ENCODE data around the gene PGAP3. TPM values are rescaled to one million over a fixed set of nuclear protein-coding genes. Genes with fewer than 3 reads are reported as not detected.

The PGAP3 gene
- total RNA-seq, 1 donor from 2014 or later = 3.9 TPM

DNA sequence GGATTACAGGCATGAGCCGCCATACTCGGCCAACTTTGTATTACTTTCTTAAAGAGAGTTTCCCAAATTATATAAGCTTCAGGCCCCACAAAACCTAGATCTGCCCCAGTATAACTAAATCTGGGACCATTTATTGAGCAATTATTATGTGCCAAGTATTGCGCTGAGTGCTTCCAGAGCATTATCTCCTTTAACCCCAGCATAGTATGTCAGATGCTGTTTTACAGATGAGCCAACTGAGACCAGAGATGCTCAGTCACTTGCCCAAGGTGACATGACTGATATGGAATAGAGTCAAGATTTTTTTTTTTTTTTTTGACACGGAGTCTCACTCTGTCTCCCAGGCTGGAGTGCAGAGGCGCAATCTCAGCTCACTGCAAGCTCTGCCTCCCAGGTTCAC is 10.1 kb upstream of the PGAP3 start:
- DNase-seq (ENCODE audit: low read depth in 2 of 2) = no peak

DNA sequence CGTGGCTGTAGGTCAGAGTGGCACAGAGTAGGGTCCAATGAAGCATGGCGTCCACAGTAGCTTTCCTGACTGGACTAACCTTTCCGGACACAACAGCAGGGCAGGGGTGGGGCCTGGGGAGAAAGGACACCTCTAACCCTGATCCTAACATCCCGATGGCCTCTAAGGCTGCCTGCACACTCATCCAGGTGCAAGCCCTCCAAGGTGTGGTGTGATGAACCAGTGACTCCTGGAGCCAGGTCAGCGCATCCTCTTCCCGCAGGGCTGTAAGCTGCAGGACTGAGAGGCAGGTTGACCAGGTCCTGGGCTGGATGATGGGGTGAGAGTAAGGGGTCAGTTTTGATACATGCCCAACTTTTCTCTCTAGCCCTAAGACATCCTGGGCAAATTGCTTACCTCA is 8.9 kb upstream of the PGAP3 start:
- no peak for DNase-seq (ENCODE audit: low read depth in 2 of 2)

GRCh38 chr17:39695089-39695474 is 7.2 kb upstream of the PGAP3 start:
- no peak for DNase-seq (ENCODE audit: low read depth in 2 of 2)

GRCh38 chr17:39694593-39694992 is 6.7 kb upstream of the PGAP3 start:
- no peak for DNase-seq (ENCODE audit: low read depth in 2 of 2)

DNA sequence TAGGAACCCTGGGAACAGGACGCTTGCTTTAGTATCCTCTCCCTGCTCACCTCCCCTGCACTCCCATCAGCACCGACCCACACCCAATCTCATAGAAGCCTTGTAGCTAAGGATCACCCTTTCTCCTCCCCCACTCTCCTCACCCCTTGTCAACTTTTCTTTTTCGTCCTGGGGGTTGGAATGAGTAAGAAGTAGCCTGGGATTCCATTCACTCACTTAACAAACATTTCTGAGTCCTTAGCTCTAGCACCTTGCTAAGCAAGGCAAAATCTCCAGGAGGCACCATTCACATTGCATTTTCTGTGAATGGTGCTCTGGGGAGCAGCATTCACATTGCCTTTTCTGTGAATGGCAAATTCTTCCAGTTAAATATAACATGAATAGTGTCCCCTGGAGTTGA is 1.1 kb upstream of the PGAP3 start:
- no peak for DNase-seq (ENCODE audit: low read depth in 2 of 2)

GRCh38 chr17:39688475-39688835 is 598 bp upstream of the PGAP3 start:
- DNase-seq (ENCODE audit: low read depth in 2 of 2) = no peak

- DNase-seq (ENCODE audit: low read depth in 2 of 2) = no peak
Measured at GRCh38 chr17:39687101-39687545, 734 bp downstream of the PGAP3 start.

- no peak for DNase-seq (ENCODE audit: low read depth in 2 of 2)
Measured at GRCh38 chr17:39684369-39685192, 3.3 kb downstream of the PGAP3 start.

- DNase-seq (ENCODE audit: low read depth in 2 of 2) = no peak
Measured at GRCh38 chr17:39683295-39683939, 4.4 kb downstream of the PGAP3 start.

- no peak for DNase-seq (ENCODE audit: low read depth in 2 of 2)
Measured at GRCh38 chr17:39679521-39680192, 8.2 kb downstream of the PGAP3 start.

GRCh38 chr17:39678340-39679116 is 9.3 kb downstream of the PGAP3 start:
- DNase-seq (ENCODE audit: low read depth in 2 of 2) = no peak

DNA sequence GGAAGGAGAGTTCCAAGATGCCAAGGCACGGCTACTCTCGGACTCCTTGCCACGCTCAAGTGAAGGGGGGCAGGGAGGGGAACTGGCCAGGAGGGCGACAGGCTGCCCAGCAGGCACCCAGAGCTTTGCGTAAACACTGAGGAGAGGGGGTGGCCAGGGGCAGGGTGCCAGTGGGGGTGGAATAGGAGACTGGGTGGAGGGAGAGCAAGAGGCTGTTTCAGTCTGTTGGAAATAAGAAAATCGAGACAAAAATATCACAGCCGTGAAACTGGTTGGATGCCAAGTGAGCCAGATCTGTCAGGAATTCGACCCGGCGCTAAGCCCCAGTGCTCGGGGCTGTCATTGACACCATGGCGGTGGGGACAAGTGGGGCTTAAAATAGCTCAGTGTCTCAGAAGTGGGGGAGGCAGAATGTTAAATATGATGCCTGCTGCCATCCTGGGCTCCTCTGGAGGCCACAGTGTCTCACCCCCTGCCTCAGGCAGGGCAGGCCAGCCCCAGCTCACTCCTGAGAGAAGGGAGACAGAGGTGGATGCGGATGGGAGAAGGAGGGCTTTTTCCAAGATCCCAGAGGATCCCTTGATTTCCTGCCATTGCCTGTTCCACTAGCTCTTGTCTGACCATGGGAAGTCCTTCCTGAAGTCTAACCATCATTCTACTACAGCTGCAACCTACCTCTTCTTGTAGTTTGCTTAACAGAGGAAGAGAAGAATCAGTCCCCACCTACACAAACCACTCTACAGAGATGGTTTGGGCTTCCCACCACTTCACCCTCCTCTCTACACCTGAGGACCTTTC is 10.1 kb downstream of the PGAP3 start:
- no peak for DNase-seq (ENCODE audit: low read depth in 2 of 2)

GRCh38 chr17:39677072-39677471 is 10.8 kb downstream of the PGAP3 start:
- no peak for DNase-seq (ENCODE audit: low read depth in 2 of 2)

DNA sequence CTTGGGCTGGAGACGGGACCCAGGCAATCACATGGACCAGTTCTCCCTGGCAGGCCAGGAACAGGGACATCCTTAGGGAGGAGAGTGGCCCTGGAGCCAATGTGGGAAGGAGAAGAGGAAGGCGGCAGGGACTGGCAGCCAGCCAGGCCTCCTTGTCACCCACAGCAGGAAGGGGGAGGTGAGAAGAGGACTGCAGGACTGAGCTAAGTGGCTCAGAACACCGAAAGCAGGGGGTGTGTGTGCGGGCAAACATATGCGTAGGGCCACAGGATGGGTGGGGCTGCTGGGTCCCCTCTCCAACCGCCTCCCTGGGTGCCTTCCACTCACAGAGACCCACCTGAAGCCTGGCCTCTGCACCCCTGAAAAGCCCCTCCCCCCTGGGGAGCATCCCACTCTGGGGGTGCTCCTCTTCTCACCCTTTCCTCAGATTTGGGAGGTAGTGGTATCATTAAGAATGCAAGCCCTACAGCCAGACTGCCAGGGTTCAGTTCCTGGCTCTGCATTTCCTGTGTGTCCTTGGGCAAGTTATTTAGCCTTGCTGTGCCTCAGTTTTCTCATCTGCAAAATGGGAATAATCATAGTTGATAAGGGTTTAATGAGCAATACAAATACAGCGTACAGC is 11.5 kb downstream of the PGAP3 start:
- DNase-seq (ENCODE audit: low read depth in 2 of 2) = no peak

- DNase-seq (ENCODE audit: low read depth in 2 of 2) = no peak
Measured at GRCh38 chr17:39675390-39676082, 12.3 kb downstream of the PGAP3 start.

GRCh38 chr17:39674702-39675389 is 13.0 kb downstream of the PGAP3 start:
- no peak for DNase-seq (ENCODE audit: low read depth in 2 of 2)

GRCh38 chr17:39674179-39674578 is 13.7 kb downstream of the PGAP3 start:
- no peak for DNase-seq (ENCODE audit: low read depth in 2 of 2)

GRCh38 chr17:39673335-39674081 is 14.3 kb downstream of the PGAP3 start:
- DNase-seq (ENCODE audit: low read depth in 2 of 2) = no peak
